NCI-H69 (cell line): ENCODE results near the gene SUCNR1.
A peak's percentile ranks its signal among the peaks of the same experiment; 100 is the strongest.
"Not testable (repeated sequence)": the region's sequence is repeated elsewhere in the genome, so short reads cannot be mapped to it uniquely, and the experiment has no call there.

ENCODE experiments used
- DNase-seq: peaks from one replicate; lab custom pipeline; 2025; lab: John Stamatoyannopoulos, UW

Gene SUCNR1

DNA sequence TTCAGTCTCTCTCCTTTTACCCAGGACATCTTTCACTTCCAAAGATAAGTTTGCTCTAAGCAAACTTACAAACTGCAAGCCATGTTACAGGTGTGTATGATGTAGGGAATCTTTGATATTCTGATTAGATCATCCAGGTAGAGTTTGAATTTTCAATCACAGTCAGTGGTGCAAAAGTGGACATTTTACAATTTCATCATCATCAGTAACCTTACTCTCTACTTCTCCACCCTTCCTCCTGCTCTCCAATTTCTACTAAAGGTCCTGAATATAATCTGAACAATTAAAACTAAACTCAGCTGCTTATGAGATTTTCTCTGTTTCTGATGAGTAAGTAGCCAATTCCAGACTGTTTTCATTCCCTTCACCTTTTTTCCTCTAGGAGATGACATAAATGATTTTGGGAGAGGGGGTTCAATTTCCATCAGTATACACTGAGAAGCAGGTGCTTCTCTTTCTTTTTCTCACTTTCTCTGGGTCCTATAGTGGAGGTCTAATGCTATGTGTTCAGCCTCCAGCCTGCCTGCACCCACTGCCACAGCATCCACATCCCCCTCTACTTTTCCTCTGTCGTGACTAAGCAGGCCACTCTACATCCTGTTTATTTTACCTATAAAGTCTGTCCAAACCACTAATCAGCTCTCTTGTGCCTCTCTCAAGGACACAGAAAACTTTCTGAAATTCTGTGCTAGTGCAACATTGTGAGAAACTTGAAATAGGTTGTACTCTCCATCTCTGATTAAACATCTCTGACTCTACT is 27.6 kb downstream of the SUCNR1 start:
- no peak for DNase-seq

DNA sequence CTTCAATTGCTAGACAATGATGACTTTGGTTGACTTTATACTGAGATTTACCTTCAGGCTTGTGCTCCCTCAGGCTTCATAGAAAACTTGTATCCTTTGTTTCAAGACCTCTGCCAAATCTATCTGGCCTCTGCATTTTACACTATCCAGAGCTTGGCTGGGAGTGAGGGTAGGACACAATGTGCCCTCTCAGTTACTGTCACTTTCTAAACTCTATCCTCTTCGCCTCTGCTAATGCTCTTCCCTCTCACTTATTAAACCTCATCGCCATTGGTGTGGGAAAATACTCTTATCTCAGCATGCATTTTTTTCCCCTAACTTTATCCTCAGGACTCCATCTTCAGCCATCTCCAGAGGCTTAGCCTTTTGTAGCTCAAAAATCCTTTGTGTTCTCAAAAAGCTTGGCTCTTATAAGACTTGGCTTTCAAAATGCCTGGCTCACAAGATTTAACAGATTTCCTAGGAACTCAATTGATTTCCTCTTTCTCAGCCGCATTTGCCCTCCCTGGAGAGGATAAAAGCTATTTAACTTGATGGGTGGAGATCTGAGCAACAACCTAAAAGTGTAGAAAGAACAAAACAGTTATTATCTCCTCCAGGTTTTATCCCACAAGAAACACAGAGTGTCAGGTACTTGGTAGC is 28.3 kb downstream of the SUCNR1 start:
- DNase-seq: no peak

GRCh38 chr3:151903501-151903991 is 30.1 kb downstream of the SUCNR1 start:
- no peak for DNase-seq

GRCh38 chr3:151905647-151906046 is 32.2 kb downstream of the SUCNR1 start:
- DNase-seq: no peak

GRCh38 chr3:151906751-151907150 is 33.3 kb downstream of the SUCNR1 start:
- no peak for DNase-seq

- no peak for DNase-seq
Measured at GRCh38 chr3:151908399-151908798, 35.0 kb downstream of the SUCNR1 start.

DNA sequence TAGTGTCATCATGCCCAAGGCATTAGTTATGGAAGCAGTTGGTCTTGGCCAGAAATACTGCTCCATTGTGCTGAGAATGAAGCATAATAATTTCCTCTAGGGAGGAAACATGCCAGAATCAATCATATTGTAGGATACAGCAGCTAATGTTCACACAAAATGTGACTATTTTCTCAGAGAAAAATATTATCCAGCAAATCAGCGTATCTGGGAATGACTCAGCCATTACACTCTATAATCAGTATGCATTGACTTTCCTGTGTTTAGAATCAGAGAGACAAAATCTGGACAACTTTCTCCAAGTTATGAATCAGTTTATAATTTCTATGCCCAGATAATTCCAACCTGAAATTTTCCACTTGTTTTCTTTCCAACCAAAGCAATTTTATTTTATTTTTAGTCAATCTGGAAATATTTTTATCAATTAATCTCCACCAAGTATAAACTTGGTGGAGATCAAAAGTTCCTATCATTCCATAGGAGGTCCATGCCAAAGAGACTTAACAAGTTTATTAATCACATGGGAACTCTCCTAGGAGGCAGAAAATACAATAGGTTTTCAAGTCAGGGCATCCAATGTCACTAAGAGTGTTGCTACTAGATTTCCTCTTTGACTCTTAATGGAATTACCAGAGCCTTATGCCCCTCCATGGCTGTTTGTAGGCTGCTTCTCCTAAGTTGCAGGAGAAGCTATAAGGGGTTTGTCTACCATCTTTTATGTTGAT is 36.4 kb downstream of the SUCNR1 start:
- DNase-seq: no peak

DNA sequence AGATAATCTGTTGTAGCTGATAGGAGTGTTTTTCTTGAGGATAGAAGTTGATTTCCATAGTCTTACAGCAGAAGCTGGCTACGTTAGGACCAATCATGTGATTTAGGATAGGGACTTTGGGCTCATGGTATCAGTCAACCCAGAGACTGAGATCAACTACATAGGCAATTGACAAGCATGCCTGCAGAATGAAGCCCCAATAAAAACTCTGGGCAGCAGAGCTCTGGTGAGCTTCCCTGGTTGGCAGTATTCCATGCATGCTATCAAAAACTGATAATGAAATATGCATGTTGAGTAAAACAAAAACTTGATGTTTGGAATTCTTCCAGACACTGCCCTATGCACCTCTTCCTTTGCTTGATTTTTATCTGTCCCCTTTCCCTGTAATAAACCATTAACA is 38.0 kb downstream of the SUCNR1 start:
- DNase-seq: no peak

GRCh38 chr3:151912028-151912427 is 38.6 kb downstream of the SUCNR1 start:
- DNase-seq: no peak

DNA sequence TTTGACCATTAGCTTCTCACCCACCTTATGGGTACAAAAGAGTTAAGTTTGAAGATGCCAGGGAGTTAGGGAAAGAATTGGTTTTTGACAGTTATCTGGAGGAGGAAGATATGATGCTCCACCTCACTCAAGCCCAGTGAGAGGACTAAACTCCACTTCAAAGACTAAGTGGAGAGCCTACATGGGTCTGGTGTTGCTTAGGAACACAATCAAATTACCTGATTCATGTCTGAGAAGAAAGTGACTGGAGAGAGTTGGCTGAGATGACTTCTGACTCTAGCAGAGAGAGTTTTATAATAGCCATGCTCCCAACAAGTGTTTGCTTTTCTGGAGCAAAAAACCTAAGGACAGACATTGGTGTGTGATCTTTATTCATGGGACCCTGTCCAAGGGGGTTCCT is 43.3 kb downstream of the SUCNR1 start:
- DNase-seq: no peak

DNA sequence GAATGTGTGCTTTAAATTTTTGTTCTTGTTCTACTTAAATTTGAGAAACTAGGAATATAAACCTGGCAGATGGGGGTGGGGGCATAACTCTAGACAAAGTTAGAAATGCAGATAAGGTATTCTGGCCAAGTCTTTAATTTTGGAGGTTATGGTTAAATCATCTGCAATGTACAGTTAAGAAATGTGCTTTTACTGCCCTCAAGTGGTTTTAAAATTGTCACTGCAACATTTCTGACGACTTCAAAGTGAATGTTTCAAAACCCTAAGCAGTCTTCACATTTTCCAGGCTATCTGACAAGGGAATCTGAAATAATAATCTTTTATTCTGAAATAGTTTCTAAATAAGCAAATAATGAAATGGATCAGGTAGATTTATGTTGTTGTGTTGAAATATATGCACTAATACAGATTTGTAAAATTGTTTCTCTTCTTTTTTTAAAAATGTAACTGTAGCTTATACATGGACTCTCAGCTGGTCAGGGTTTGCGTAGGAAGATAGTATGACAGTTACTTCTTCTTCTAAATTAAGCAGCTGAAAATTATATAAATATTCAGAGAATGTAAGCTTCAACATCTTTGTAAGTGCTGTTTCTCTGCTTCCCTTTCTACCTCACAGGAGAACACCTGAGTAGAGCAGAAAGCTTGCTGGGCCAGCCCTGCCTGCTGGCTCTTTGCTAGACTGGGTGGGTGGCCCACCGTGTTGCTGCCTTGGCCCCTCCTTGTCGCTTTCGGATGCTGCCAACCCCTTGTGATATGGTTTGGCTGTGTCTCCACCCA is 45.0 kb downstream of the SUCNR1 start:
- peak; percentile 62 for DNase-seq

- no peak for DNase-seq
Measured at GRCh38 chr3:151919030-151919328, 45.5 kb downstream of the SUCNR1 start.

DNA sequence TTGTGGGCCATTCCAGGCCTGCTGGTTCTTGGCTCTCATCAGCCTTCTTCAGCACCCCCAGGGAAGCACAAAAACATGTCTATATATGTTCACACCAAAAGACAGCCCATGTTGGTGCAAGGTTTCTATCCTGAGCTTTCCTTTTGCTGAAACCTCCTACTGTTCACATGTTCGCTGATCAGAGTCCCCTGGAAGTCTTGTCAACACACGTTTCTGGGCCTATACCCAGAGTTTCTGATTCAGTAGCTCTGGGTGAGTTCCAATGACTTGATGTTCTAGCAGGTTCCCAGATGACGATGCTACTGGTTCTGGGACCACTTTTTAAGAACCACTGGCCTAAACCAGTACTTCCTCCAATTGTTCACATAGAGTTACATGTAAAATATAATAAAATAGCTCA is 46.0 kb downstream of the SUCNR1 start:
- DNase-seq: no peak

GRCh38 chr3:151923901-151924300 is 50.5 kb downstream of the SUCNR1 start:
- DNase-seq: no peak

DNA sequence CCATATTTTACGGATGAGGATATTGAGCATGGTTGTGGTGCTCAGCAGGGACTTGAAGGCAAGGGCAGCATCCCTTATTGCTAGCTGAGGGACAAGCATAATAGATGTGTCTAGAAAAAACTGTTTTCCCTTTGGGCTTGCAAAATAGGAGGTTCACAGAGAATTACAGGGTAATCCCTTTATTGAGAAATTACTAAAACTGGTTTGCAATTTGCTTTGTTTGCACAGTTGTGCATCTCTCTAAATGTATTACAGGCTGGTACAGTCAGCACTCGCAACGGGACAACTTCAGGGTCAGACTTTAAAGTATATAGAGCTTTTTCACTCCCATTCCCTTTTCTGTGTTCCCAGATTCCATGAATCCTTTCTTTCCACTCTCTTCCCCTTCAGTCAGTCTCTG is 51.3 kb downstream of the SUCNR1 start:
- DNase-seq: no peak

DNA sequence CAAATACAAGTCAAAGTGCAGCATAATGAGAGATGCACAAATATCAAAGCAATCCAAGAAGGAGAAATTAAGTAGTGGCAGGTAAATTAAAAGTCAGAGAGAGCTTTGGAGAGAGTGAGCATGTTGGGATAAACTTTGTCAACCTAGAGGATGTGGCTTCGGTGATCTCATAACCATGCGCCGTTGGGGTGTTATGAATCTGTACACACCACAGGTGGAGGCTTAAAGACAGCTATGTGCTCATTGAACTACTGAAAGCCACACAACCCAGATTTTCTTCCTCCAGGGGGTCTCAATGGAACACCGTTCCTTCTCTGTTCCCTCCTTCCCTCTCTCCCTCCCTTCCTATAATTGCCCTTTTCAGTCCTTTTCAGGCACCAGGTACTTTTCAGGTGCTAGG is 52.0 kb downstream of the SUCNR1 start:
- DNase-seq: no peak

GRCh38 chr3:151925876-151926275 is 52.4 kb downstream of the SUCNR1 start:
- DNase-seq: no peak

- no peak for DNase-seq
Measured at GRCh38 chr3:151926956-151927355, 53.5 kb downstream of the SUCNR1 start.

- not testable (repeated sequence) for DNase-seq
Measured at GRCh38 chr3:151927915-151928525, 54.6 kb downstream of the SUCNR1 start.

- DNase-seq: no peak
Measured at GRCh38 chr3:151931171-151931570, 57.7 kb downstream of the SUCNR1 start.

DNA sequence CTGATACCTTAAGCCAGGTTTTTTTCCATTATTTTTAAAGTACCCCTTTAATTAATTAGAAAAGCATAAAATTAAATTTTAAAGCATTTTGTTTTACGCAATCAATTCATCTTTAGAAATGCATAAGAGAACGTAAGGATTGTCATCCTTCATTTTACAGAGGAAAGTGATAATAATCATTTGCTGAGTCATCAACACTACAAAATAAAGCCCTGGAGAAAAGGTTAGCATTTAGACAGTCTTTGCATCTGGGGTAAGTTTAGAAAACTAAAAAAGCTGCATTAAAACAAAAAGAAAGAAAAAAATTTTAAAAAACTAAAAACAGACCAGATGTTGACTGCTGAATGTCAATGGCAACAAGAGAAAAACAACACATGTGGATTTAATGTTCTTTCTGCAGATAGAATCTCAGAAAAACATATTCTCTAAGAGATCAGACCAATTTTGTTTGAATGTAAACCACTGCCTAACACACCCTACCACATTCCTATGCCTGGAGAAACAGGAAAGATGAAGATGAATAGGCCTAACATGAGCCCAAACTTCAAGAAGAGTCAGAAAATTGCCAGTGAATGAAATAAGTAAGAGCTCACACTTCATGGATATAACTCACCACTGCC is 59.9 kb downstream of the SUCNR1 start:
- no peak for DNase-seq
